ENCODE results near the gene PRSS35. TPM values are rescaled to one million over a fixed set of nuclear protein-coding genes. Genes with fewer than 3 reads are reported as not detected.

Gene PRSS35
- total RNA-seq, 1 experiment from 2014 or later, result 6.7 TPM

DNA sequence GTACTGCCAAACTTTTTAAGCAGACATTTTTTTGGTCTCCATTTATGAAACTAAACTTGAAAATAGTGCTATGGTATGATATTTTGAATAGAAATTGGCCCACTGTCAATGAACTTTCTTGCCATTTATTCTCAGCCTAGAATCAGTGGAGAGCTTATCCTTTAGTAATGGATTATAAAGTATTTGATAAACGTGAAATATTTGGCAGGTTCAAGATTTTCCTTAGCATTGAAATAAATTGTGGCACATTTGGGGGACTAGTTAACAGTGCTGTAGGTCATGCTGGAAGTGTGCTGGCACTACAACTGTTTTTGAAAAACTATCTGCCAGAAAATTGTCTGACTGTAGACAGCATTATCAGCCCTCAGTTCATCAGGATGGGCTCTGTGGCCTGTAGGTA, 2.1 kb downstream of the PRSS35 start:
- Mint-ChIP-seq H3K4me3 (no peak overlapping the region), H3K4me1 (peaks cover 41% of the 10 kb centered on the region), H3K27me3 (ENCODE audit: low read depth) (peaks cover 3% of the 10 kb centered on the region; the same call in 1 of the 2 replicates), H3K36me3 (no peaks in the 10 kb centered on the region), H3K9me3 (no peaks in the 10 kb centered on the region), H3K27ac (no peak overlapping the region)
- ChIA-PET CTCF (interaction anchor here (0.7 to 6.8 kb wide), 13 partner anchors 13 to 449 kb away, joined by 3 to 47 read pairs (median 5); partner anchors contain the start of genes DOP1A, PGM3, RWDD2A and UBE3D), POLR2A (interaction anchor here (1.3 kb wide), 1 partner anchor 449 kb away, joined by 3 read pairs; the partner anchor contains the start of gene UBE3D)
- ATAC-seq (no peak), DNase-seq (ENCODE audit: low spot score) (no peak)
- TF ChIP-seq, protein P1, sequence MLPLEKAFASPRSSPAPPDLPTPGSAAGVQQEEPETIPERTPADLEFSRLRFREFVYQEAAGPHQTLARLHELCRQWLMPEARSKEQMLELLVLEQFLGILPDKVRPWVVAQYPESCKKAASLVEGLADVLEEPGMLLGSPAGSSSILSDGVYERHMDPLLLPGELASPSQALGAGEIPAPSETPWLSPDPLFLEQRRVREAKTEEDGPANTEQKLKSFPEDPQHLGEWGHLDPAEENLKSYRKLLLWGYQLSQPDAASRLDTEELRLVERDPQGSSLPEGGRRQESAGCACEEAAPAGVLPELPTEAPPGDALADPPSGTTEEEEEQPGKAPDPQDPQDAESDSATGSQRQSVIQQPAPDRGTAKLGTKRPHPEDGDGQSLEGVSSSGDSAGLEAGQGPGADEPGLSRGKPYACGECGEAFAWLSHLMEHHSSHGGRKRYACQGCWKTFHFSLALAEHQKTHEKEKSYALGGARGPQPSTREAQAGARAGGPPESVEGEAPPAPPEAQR (CRISPR knock-in tag; IDR thresholded peaks at IDR 0.05), result no peak
- no peak for TF ChIP-seq FOXP1 (CRISPR knock-in tag; IDR thresholded peaks at IDR 0.05; ENCODE audit: borderline replicate concordance)
- TF ChIP-seq JAZF1 (CRISPR knock-in tag; IDR thresholded peaks at IDR 0.05), result no peak
- TF ChIP-seq, protein P2, sequence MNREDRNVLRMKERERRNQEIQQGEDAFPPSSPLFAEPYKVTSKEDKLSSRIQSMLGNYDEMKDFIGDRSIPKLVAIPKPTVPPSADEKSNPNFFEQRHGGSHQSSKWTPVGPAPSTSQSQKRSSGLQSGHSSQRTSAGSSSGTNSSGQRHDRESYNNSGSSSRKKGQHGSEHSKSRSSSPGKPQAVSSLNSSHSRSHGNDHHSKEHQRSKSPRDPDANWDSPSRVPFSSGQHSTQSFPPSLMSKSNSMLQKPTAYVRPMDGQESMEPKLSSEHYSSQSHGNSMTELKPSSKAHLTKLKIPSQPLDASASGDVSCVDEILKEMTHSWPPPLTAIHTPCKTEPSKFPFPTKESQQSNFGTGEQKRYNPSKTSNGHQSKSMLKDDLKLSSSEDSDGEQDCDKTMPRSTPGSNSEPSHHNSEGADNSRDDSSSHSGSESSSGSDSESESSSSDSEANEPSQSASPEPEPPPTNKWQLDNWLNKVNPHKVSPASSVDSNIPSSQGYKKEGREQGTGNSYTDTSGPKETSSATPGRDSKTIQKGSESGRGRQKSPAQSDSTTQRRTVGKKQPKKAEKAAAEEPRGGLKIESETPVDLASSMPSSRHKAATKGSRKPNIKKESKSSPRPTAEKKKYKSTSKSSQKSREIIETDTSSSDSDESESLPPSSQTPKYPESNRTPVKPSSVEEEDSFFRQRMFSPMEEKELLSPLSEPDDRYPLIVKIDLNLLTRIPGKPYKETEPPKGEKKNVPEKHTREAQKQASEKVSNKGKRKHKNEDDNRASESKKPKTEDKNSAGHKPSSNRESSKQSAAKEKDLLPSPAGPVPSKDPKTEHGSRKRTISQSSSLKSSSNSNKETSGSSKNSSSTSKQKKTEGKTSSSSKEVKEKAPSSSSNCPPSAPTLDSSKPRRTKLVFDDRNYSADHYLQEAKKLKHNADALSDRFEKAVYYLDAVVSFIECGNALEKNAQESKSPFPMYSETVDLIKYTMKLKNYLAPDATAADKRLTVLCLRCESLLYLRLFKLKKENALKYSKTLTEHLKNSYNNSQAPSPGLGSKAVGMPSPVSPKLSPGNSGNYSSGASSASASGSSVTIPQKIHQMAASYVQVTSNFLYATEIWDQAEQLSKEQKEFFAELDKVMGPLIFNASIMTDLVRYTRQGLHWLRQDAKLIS (CRISPR knock-in tag; IDR thresholded peaks at IDR 0.05; ENCODE audit: borderline replicate concordance), result no peak
- no peak for TF ChIP-seq SP1 (CRISPR knock-in tag; conservative IDR thresholded peaks at IDR 0.05)
- TF ChIP-seq ELF4 (CRISPR knock-in tag; IDR thresholded peaks at IDR 0.05; ENCODE audit: low read depth), result no peak
- no peak for TF ChIP-seq NR1H2 (CRISPR knock-in tag; IDR thresholded peaks at IDR 0.05)
- TF ChIP-seq GRHL2 (CRISPR knock-in tag; IDR thresholded peaks at IDR 0.05; ENCODE audit: insufficient replicate concordance, severe bottlenecking), result no peak
- no peak for TF ChIP-seq ZNF416 (CRISPR knock-in tag; IDR thresholded peaks at IDR 0.05)
- no peak for TF ChIP-seq SMAD4 (CRISPR knock-in tag; IDR thresholded peaks at IDR 0.05)
- TF ChIP-seq, protein P3, sequence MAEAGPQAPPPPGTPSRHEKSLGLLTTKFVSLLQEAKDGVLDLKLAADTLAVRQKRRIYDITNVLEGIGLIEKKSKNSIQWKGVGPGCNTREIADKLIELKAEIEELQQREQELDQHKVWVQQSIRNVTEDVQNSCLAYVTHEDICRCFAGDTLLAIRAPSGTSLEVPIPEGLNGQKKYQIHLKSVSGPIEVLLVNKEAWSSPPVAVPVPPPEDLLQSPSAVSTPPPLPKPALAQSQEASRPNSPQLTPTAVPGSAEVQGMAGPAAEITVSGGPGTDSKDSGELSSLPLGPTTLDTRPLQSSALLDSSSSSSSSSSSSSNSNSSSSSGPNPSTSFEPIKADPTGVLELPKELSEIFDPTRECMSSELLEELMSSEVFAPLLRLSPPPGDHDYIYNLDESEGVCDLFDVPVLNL (CRISPR knock-in tag; IDR thresholded peaks at IDR 0.05; ENCODE audit: borderline replicate concordance, low read depth), result no peak
- no peak for TF ChIP-seq CREB1 (CRISPR knock-in tag; IDR thresholded peaks at IDR 0.05)
- no peak for TF ChIP-seq JUN (CRISPR knock-in tag; IDR thresholded peaks at IDR 0.05)
- no peak for TF ChIP-seq MXD4 (CRISPR knock-in tag; IDR thresholded peaks at IDR 0.05; ENCODE audit: borderline replicate concordance)
- TF ChIP-seq, protein P4, sequence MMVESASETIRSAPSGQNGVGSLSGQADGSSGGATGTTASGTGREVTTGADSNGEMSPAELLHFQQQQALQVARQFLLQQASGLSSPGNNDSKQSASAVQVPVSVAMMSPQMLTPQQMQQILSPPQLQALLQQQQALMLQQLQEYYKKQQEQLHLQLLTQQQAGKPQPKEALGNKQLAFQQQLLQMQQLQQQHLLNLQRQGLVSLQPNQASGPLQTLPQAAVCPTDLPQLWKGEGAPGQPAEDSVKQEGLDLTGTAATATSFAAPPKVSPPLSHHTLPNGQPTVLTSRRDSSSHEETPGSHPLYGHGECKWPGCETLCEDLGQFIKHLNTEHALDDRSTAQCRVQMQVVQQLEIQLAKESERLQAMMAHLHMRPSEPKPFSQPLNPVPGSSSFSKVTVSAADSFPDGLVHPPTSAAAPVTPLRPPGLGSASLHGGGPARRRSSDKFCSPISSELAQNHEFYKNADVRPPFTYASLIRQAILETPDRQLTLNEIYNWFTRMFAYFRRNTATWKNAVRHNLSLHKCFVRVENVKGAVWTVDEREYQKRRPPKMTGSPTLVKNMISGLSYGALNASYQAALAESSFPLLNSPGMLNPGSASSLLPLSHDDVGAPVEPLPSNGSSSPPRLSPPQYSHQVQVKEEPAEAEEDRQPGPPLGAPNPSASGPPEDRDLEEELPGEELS (CRISPR knock-in tag; IDR thresholded peaks at IDR 0.05), result no peak
- no peak for TF ChIP-seq TEAD1 (CRISPR knock-in tag; IDR thresholded peaks at IDR 0.05)

DNA sequence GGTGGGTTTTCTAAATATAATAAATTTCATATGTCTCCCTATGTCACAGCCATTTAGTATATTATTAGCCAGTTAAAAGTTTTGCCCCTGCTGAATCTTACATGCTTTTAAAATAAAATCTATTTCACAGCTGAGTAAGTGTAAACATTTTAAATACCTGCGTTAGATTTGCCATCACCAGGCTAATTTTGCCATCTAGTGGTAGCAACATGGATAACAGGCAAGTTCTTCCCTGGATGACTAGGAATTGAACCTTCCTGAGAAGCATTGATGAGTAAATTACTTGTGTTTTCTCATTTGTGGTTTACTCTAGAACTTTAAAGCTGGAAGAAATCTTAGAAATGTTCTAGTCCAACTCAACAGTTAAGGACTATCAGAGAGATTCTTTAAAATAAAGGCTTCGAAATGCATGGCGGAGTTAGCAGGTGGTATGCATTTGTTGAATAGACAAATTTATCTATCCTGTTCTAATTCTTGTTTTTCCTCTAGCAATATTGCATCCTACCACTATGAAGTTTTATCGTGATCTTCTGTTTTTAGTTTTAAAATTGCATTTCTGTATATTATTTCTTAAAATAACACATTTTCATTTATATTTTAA, 2.6 kb downstream of the PRSS35 start:
- Mint-ChIP-seq H3K27me3 (ENCODE audit: low read depth) (peaks cover 3% of the 10 kb centered on the region; the same call in 1 of the 2 replicates), H3K9me3 (no peaks in the 10 kb centered on the region), H3K36me3 (no peaks in the 10 kb centered on the region), H3K27ac (no peak overlapping the region), H3K4me1 (peaks cover 41% of the 10 kb centered on the region), H3K4me3 (no peak overlapping the region)
- CTCF ChIA-PET, result interaction anchor here (0.7 to 6.8 kb wide), 11 partner anchors 12 to 449 kb away, joined by 3 to 47 read pairs (median 4); partner anchors contain the start of genes DOP1A, PGM3, RWDD2A and UBE3D
- ATAC-seq (no peak), DNase-seq (ENCODE audit: low spot score) (peak; percentile 16)
- POLR2A ChIA-PET, result interaction anchor here (1.3 kb wide), 1 partner anchor 449 kb away, joined by 3 read pairs; the partner anchor contains the start of gene UBE3D
- TF ChIP-seq ELF4 (CRISPR knock-in tag; IDR thresholded peaks at IDR 0.05; ENCODE audit: low read depth) (no peak), FOXP1 (CRISPR knock-in tag; IDR thresholded peaks at IDR 0.05; ENCODE audit: borderline replicate concordance) (no peak), RORB (CRISPR knock-in tag; IDR thresholded peaks at IDR 0.05) (no peak)
- TF ChIP-seq, protein P5, sequence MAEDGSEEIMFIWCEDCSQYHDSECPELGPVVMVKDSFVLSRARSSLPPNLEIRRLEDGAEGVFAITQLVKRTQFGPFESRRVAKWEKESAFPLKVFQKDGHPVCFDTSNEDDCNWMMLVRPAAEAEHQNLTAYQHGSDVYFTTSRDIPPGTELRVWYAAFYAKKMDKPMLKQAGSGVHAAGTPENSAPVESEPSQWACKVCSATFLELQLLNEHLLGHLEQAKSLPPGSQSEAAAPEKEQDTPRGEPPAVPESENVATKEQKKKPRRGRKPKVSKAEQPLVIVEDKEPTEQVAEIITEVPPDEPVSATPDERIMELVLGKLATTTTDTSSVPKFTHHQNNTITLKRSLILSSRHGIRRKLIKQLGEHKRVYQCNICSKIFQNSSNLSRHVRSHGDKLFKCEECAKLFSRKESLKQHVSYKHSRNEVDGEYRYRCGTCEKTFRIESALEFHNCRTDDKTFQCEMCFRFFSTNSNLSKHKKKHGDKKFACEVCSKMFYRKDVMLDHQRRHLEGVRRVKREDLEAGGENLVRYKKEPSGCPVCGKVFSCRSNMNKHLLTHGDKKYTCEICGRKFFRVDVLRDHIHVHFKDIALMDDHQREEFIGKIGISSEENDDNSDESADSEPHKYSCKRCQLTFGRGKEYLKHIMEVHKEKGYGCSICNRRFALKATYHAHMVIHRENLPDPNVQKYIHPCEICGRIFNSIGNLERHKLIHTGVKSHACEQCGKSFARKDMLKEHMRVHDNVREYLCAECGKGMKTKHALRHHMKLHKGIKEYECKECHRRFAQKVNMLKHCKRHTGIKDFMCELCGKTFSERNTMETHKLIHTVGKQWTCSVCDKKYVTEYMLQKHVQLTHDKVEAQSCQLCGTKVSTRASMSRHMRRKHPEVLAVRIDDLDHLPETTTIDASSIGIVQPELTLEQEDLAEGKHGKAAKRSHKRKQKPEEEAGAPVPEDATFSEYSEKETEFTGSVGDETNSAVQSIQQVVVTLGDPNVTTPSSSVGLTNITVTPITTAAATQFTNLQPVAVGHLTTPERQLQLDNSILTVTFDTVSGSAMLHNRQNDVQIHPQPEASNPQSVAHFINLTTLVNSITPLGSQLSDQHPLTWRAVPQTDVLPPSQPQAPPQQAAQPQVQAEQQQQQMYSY (CRISPR knock-in tag; IDR thresholded peaks at IDR 0.05), result no peak
- TF ChIP-seq, protein P6, sequence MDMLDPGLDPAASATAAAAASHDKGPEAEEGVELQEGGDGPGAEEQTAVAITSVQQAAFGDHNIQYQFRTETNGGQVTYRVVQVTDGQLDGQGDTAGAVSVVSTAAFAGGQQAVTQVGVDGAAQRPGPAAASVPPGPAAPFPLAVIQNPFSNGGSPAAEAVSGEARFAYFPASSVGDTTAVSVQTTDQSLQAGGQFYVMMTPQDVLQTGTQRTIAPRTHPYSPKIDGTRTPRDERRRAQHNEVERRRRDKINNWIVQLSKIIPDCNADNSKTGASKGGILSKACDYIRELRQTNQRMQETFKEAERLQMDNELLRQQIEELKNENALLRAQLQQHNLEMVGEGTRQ (CRISPR knock-in tag; IDR thresholded peaks at IDR 0.05), result no peak
- TF ChIP-seq, protein P7, sequence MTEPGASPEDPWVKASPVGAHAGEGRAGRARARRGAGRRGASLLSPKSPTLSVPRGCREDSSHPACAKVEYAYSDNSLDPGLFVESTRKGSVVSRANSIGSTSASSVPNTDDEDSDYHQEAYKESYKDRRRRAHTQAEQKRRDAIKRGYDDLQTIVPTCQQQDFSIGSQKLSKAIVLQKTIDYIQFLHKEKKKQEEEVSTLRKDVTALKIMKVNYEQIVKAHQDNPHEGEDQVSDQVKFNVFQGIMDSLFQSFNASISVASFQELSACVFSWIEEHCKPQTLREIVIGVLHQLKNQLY (CRISPR knock-in tag; IDR thresholded peaks at IDR 0.05), result no peak
